B cell (primary cell): ENCODE data around the gene TMEM209. TPM values are rescaled to one million over a fixed set of nuclear protein-coding genes. Genes with fewer than 3 reads are reported as not detected.

Experiments
- ATAC-seq: fragments of 200-7000 bp; cut with Tn5 transposase; one replicate; pipeline ENCODE4 v1.10.0; 2021; ENCODE audit warnings: low read depth, mild to moderate bottlenecking, moderate number of reproducible peaks, moderate library complexity
- CTCF ChIA-PET: fragments of 350-600 bp; sonication (Branson Sonifier 250); formaldehyde crosslinking; loops from one replicate; lab custom pipeline; 2021; ENCODE audit warnings: antibody characterized with exemption, inconsistent platforms; lab: Charles Lee
- POLR2A ChIA-PET: fragments of 350-600 bp; sonication (Branson Sonifier 250); formaldehyde crosslinking; loops from one replicate; lab custom pipeline; 2021; ENCODE audit warnings: antibody characterized with exemption; lab: Charles Lee
- DNase-seq: peaks from one replicate; pipeline ENCODE4 v3.0.0; 2013
- H2AFZ ChIP-seq: 2 replicates; pipeline ENCODE4 v1.6.1; 2012; ENCODE audit warnings: mild to moderate bottlenecking, low read depth, low read length; ENCODE audit not compliant: insufficient read depth, poor library complexity, severe bottlenecking
- H3K27ac ChIP-seq, 2 donors: 1 replicate in 1 of 2; 2 replicates in 1 of 2; pipeline ENCODE4 v1.5.1; 2012 to 2013; ENCODE audit warnings: low read length in 2 of 2, mild to moderate bottlenecking in 2 of 2, moderate library complexity in 1 of 2
- H3K27me3 ChIP-seq, 4 experiments: fragments of 200-600 bp in 1 of 4; sonication (generic) in 1 of 4; replicated peaks in 1 of 4; 1 replicate in 2 of 4; 2 replicates in 2 of 4; pipeline versions ENCODE4 v1.6.1 to v1.7.0; 2013 to 2016; ENCODE audit warnings: low read length in 3 of 4, mild to moderate bottlenecking in 2 of 4, mixed read lengths in 1 of 4, moderate library complexity in 1 of 4; ENCODE audit not compliant: insufficient read depth in 4 of 4, control insufficient read depth in 3 of 4; ENCODE audit errors: control extremely low read depth in 1 of 4
- H3K36me3 ChIP-seq, 2 experiments: replicated peaks in 1 of 2; 1 replicate in 1 of 2; 2 replicates in 1 of 2; pipeline versions ENCODE4 v1.6.1 to v1.7.1; 2013; ENCODE audit warnings: low read length in 1 of 2; ENCODE audit not compliant: insufficient read depth in 2 of 2, control insufficient read depth in 1 of 2; ENCODE audit errors: control extremely low read depth in 1 of 2, extremely low read depth in 1 of 2
- H3K4me1 ChIP-seq, 2 donors: fragments of 200-600 bp in 1 of 2; sonication (generic) in 1 of 2; 1 replicate in 1 of 2; 2 replicates in 1 of 2; pipeline versions ENCODE4 v1.5.1 to v1.6.1; 2013 to 2017; ENCODE audit warnings: low read length in 2 of 2; ENCODE audit not compliant: control insufficient read depth in 2 of 2, insufficient read depth in 2 of 2
- H3K4me2 ChIP-seq: replicated peaks from 2 replicates; pipeline ENCODE3; 2012; ENCODE audit warnings: mild to moderate bottlenecking, low read depth, low read length; ENCODE audit not compliant: poor library complexity, severe bottlenecking
- H3K4me3 ChIP-seq, 5 experiments: fragments of 200-600 bp in 1 of 5; sonication (generic) in 1 of 5; 1 replicate in 3 of 5; 2 replicates in 2 of 5; pipeline versions ENCODE4 v1.5.1 to v1.7.0; 2011 to 2016; ENCODE audit warnings: low read length in 4 of 5, mild to moderate bottlenecking in 4 of 5, low read depth in 2 of 5, control low read depth in 1 of 5, moderate library complexity in 1 of 5; ENCODE audit not compliant: insufficient read depth in 1 of 5; ENCODE audit errors: control extremely low read depth in 1 of 5, extremely low read depth in 1 of 5
- H3K79me2 ChIP-seq: fragments of 200-600 bp; sonication (generic); one replicate; pipeline ENCODE4 v1.6.0; 2016; ENCODE audit warnings: low read length; ENCODE audit not compliant: control insufficient read depth, insufficient read depth
- H3K9ac ChIP-seq: fragments of 200-600 bp; sonication (generic); 2 replicates; pipeline ENCODE4 v1.6.1; 2017; ENCODE audit warnings: mild to moderate bottlenecking, low read length, moderate library complexity
- H3K9me3 ChIP-seq, 3 donors: one replicate each; pipeline versions ENCODE4 v1.6.1 to v1.7.1; 2013; ENCODE audit warnings: low read length in 2 of 3; ENCODE audit not compliant: control insufficient read depth in 2 of 3, insufficient read depth in 1 of 3; ENCODE audit errors: control extremely low read depth in 1 of 3
- H4K20me1 ChIP-seq: 2 replicates; pipeline ENCODE4 v1.6.0; 2012; ENCODE audit warnings: mild to moderate bottlenecking, low read length; ENCODE audit not compliant: insufficient read depth, control insufficient read depth, poor library complexity, severe bottlenecking
- H3K27ac Mint-ChIP-seq: one replicate; pipeline ENCODE4 v1.8.0; 2021; ENCODE audit warnings: mixed read lengths
- H3K27me3 Mint-ChIP-seq: one replicate; pipeline ENCODE4 v1.8.0; 2021; ENCODE audit warnings: mixed read lengths
- H3K4me1 Mint-ChIP-seq: one replicate; pipeline ENCODE4 v1.8.0; 2021; ENCODE audit warnings: mixed read lengths
- H3K4me3 Mint-ChIP-seq: one replicate; pipeline ENCODE4 v1.8.0; 2021; ENCODE audit warnings: mixed read lengths
- H3K9me3 Mint-ChIP-seq: one replicate; pipeline ENCODE4 v1.8.0; 2022; ENCODE audit warnings: mixed read lengths; ENCODE audit not compliant: insufficient read depth
- CTCF ChIP-seq: fragments of 200-600 bp; IDR thresholded peaks from one replicate; pipeline ENCODE4 v1.8.0; 2022; ENCODE audit warnings: antibody characterized with exemption, mild to moderate bottlenecking
- EZH2 ChIP-seq: IDR thresholded peaks from 2 replicates; pipeline ENCODE4 v1.6.1; 2012; ENCODE audit warnings: borderline replicate concordance, low read depth, mild to moderate bottlenecking, moderate library complexity, low read length; ENCODE audit not compliant: insufficient read depth, poor library complexity, severe bottlenecking
- WGBS: methylation state at CpG from one replicate; pipeline ENCODE4 v1.1.5; 2013; ENCODE audit warnings: missing lambda C conversion rate; ENCODE audit not compliant: insufficient coverage; 5-methylcytosine and 5-hydroxymethylcytosine counted together
- intact Hi-C: fragments of 100-400 bp; cut with micrococcal nuclease; formaldehyde crosslinking; loops from one replicate; pipeline ENCODE4 v1.10.0; 2022
- polyA plus RNA-seq: library from polyadenylated mRNA; depleted of rRNA; stranded (reverse); fragments of >200 nt; gene quantifications from 2 replicates; pipeline ENCODE4 v1.2.3, GENCODE V29; 2012
- total RNA-seq, 2 donors: library from RNA; stranded (reverse); fragments of 120-200 nt in 1 of 2; gene quantifications; 1 replicate in 1 of 2; 2 replicates in 1 of 2; pipeline versions ENCODE4 v1.2.3 to v1.2.4, GENCODE V29; 2013 to 2022

Gene TMEM209
- total and polyA plus RNA-seq, 2 donors (not counting 1 experiment from before 2014, with no cell fraction given): 15.8 to 35.8 TPM

- H3K4me1 Mint-ChIP-seq: no peaks in the 10 kb centered on the region
- no peak for ATAC-seq
- intact Hi-C loops: no loop called here
- ChIA-PET CTCF (no interaction called here), POLR2A (no interaction called here)
- no peak overlapping the region for H3K27ac Mint-ChIP-seq
- Histone ChIP-seq H2AFZ (no peak overlapping the region), H3K9me3 (no peaks in the 10 kb centered on the region), H3K4me2 (no peak overlapping the region), H3K27me3 (no peaks in the 10 kb centered on the region), H3K4me1 (no peaks in the 10 kb centered on the region), H3K36me3 (peaks cover 10 to 21% of the 10 kb centered on the region in 2 experiments), H3K4me3 (no peak overlapping the region), H3K27ac (no peak overlapping the region), H3K79me2 (no peaks in the 10 kb centered on the region), H4K20me1 (no peaks in the 10 kb centered on the region), H3K9ac (no peak overlapping the region)
- TF ChIP-seq CTCF: no peak
- TF ChIP-seq EZH2: no peak
- WGBS: 100% methylated on average over 1 of the region's 2 CpGs
- no peak overlapping the region for H3K4me3 Mint-ChIP-seq
- DNase-seq: no peak
- H3K9me3 Mint-ChIP-seq: no peaks in the 10 kb centered on the region
- no peaks in the 10 kb centered on the region for H3K27me3 Mint-ChIP-seq
Observed at GRCh38 chr7:130196476-130196875, 8.7 kb downstream of the TMEM209 start.

- Mint-ChIP-seq H3K27ac (no peak overlapping the region), H3K4me1 (no peaks in the 10 kb centered on the region), H3K27me3 (no peaks in the 10 kb centered on the region), H3K9me3 (no peaks in the 10 kb centered on the region), H3K4me3 (no peak overlapping the region)
- Histone ChIP-seq H3K27me3 (no peaks in the 10 kb centered on the region), H3K27ac (no peak overlapping the region), H3K36me3 (peaks cover 9 to 16% of the 10 kb centered on the region in 2 experiments), H2AFZ (no peak overlapping the region), H3K4me2 (no peak overlapping the region), H3K79me2 (no peaks in the 10 kb centered on the region), H3K9me3 (no peaks in the 10 kb centered on the region), H3K4me3 (no peak overlapping the region), H3K4me1 (no peaks in the 10 kb centered on the region), H4K20me1 (no peaks in the 10 kb centered on the region), H3K9ac (no peak overlapping the region)
- DNase-seq (no peak), ATAC-seq (no peak)
- ChIA-PET POLR2A (interaction anchor here (0.6 kb wide), 1 partner anchor 1448 kb away, joined by 7 read pairs; no protein-coding TSS in a partner anchor), CTCF (no interaction called here)
- WGBS: no CpG with 5 or more reads among the region's 2 CpGs
- intact Hi-C loops: no loop called here
- TF ChIP-seq CTCF (no peak), EZH2 (no peak)
Observed at GRCh38 chr7:130195396-130195795, 9.8 kb downstream of the TMEM209 start.
